NCI-H1417 (cell line): ENCODE results near the gene TRPV2.

Experiments
- DNase-seq, 3 experiments: peaks; one replicate each; lab custom pipeline; 2025; lab: John Stamatoyannopoulos, UW

The TRPV2 gene

GRCh38 chr17:16477255-16477654 lies 61.9 kb downstream of the TRPV2 start:
- no peak for DNase-seq

- DNase-seq, result no peak
Observed at GRCh38 chr17:16477666-16478065, 62.3 kb downstream of the TRPV2 start.

DNA sequence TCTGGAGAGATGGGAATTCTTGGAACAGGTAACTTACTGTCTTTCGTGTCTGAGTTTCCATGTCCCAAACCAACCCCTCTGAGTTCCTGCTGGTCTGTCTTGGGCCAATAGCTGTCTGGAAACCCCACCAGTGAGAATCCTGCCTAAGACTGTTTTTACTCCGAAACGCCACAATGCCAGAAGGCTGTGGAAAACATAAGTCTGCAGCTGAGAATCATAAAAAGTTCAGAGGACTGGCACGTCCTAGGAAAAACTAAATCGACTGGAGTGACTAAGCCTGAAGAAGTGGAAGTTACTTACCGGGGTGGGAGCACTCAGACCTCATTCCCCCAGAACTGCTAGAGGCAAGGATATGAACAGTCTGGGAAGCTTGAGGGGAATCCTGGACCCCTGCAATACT lies 63.3 kb downstream of the TRPV2 start:
- DNase-seq, result no peak

GRCh38 chr17:16479264-16479663 lies 63.9 kb downstream of the TRPV2 start:
- no peak for DNase-seq

GRCh38 chr17:16480995-16481394 lies 65.6 kb downstream of the TRPV2 start:
- DNase-seq, result no peak

GRCh38 chr17:16482253-16482652 lies 66.9 kb downstream of the TRPV2 start:
- DNase-seq, result no peak

GRCh38 chr17:16483021-16483645 lies 67.8 kb downstream of the TRPV2 start:
- DNase-seq, result no peak

DNA sequence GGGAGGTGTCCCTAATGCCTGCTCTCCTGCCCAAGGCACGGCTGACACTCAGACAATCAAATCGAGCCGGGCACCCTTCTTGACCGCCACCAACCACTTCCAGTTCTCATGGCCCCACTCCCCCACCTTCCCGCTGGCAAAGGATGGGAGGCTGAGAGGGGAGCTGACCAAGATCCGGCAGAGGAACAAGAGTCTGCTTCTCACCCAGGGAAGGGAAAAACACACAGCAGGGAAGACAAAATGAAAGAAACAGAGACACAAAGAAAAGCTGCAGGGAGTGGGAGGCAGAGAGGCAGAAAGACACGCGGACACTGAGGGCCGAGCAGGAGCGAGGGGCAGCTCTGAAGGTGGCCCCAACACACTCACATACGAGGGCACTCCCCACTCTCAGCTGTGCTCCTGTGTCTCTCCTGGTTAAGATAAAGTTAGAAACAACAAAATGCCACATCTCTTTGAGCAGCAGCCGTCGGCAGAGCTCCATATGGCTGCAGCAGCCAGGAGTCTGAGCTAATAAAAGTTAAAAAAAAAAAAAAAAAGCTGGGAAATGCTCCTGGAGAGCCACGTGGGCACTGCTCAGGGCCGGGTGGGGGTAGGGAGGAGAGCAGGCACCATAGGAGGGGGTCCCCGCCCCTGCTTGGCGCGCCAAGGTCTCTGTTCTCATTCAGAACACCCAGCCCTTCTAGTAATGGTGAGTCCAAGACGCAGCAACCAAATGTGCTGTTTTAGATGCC lies 69.2 kb downstream of the TRPV2 start:
- DNase-seq, result no peak
